ENCODE measurements around the gene TPSG1. TPM values are rescaled to one million over a fixed set of nuclear protein-coding genes. Genes with fewer than 3 reads are reported as not detected.
"Not testable (repeated sequence)": the region's sequence is repeated elsewhere in the genome, so short reads cannot be mapped to it uniquely, and the experiment has no call there.

TPSG1 gene
- total and polyA plus RNA-seq, 2 experiments from 2014 or later: not detected

GRCh38 chr16:1253701-1254364 lies 28.8 kb upstream of the TPSG1 start:
- not testable (repeated sequence) for H3K4me2 ChIP-seq (ENCODE audit: unreplicated experiment)
- WGBS, 2 experiments (ENCODE audit: low coverage in 1 of 2, low lambda C conversion rate in 2 of 2, missing lambda C conversion rate in 2 of 2): no CpG with 5 or more reads among the region's 47 CpGs

GRCh38 chr16:1249031-1249755 lies 24.1 kb upstream of the TPSG1 start:
- H3K4me2 ChIP-seq (ENCODE audit: unreplicated experiment); H3K27me3 ChIP-seq (replicated peaks; ENCODE audit: insufficient read depth); H2AFZ ChIP-seq; H3K9ac ChIP-seq; H3K4me3 ChIP-seq; H3F3A ChIP-seq (ENCODE audit: insufficient read depth); H3K36me3 ChIP-seq (ENCODE audit: low read depth); DNase-seq; H3K79me2 ChIP-seq (ENCODE audit: insufficient read depth); H3K27ac ChIP-seq; H4K20me1 ChIP-seq (ENCODE audit: insufficient read depth); H3K9me2 ChIP-seq (ENCODE audit: insufficient read depth); H3K9me3 ChIP-seq (ENCODE audit: low read depth); H3K4me1 ChIP-seq (ENCODE audit: insufficient read depth); in situ Hi-C loops (cut with MboI): not testable (repeated sequence)
- WGBS, 2 experiments (ENCODE audit: low coverage in 1 of 2, low lambda C conversion rate in 2 of 2, missing lambda C conversion rate in 2 of 2): 36 to 50% methylated on average over 3 to 5 of the region's 43 CpGs

More at GRCh38 chr16:1253701-1254364, 28.8 kb upstream of the TPSG1 start:
- H3K9ac ChIP-seq; H3K4me3 ChIP-seq; H3K9me2 ChIP-seq (ENCODE audit: insufficient read depth); H3K79me2 ChIP-seq (ENCODE audit: insufficient read depth); H3K27me3 ChIP-seq (replicated peaks; ENCODE audit: insufficient read depth); H3K27ac ChIP-seq; H3K4me1 ChIP-seq (ENCODE audit: insufficient read depth); H3F3A ChIP-seq (ENCODE audit: insufficient read depth); H3K36me3 ChIP-seq (ENCODE audit: low read depth); in situ Hi-C loops (cut with MboI); H3K9me3 ChIP-seq (ENCODE audit: low read depth); H4K20me1 ChIP-seq (ENCODE audit: insufficient read depth); H2AFZ ChIP-seq; DNase-seq: not testable (repeated sequence)

GRCh38 chr16:1247903-1248537 lies 23.0 kb upstream of the TPSG1 start:
- H3K4me1 ChIP-seq (ENCODE audit: insufficient read depth); H3K4me2 ChIP-seq (ENCODE audit: unreplicated experiment); H4K20me1 ChIP-seq (ENCODE audit: insufficient read depth); H2AFZ ChIP-seq; H3K4me3 ChIP-seq; H3K36me3 ChIP-seq (ENCODE audit: low read depth); H3K27ac ChIP-seq; DNase-seq; H3K79me2 ChIP-seq (ENCODE audit: insufficient read depth); in situ Hi-C loops (cut with MboI); H3K9me3 ChIP-seq (ENCODE audit: low read depth); H3K9ac ChIP-seq; H3K9me2 ChIP-seq (ENCODE audit: insufficient read depth); H3K27me3 ChIP-seq (replicated peaks; ENCODE audit: insufficient read depth); H3F3A ChIP-seq (ENCODE audit: insufficient read depth): not testable (repeated sequence)
- 63 to 64% methylated on average over 10 to 12 of the region's 14 CpGs for WGBS, 2 experiments (ENCODE audit: low coverage in 1 of 2, low lambda C conversion rate in 2 of 2, missing lambda C conversion rate in 2 of 2)

GRCh38 chr16:1245452-1246020 lies 20.5 kb upstream of the TPSG1 start:
- peaks cover 10% of the 10 kb centered on the region; the same call in 1 of the 2 replicates for H3K27me3 ChIP-seq (replicated peaks; ENCODE audit: insufficient read depth)
- H3K4me2 ChIP-seq (ENCODE audit: unreplicated experiment): no peak overlapping the region
- no peak for TF ChIP-seq EZH2phosphoT487 (IDR thresholded peaks at IDR 0.05; ENCODE audit: insufficient read depth, low read depth)
- no peak for TF ChIP-seq EZH2 (IDR thresholded peaks at IDR 0.05; ENCODE audit: insufficient read depth, poor library complexity, severe bottlenecking)
- WGBS, 2 experiments (ENCODE audit: low coverage in 1 of 2, low lambda C conversion rate in 2 of 2, missing lambda C conversion rate in 2 of 2): 43 to 45% methylated on average over 22 of the region's 22 CpGs
- in situ Hi-C loops (cut with MboI): no loop called here
- no peaks in the 10 kb centered on the region for H4K20me1 ChIP-seq (ENCODE audit: insufficient read depth)
- H3F3A ChIP-seq (ENCODE audit: insufficient read depth): no peaks in the 10 kb centered on the region
- no peak overlapping the region for H3K4me3 ChIP-seq
- H3K27ac ChIP-seq: no peak overlapping the region
- no peak for DNase-seq
- no peaks in the 10 kb centered on the region for H3K9me2 ChIP-seq (ENCODE audit: insufficient read depth)
- H3K9me3 ChIP-seq (ENCODE audit: low read depth): no peaks in the 10 kb centered on the region
- H3K4me1 ChIP-seq (ENCODE audit: insufficient read depth): no peaks in the 10 kb centered on the region
- no peak overlapping the region for H3K9ac ChIP-seq
- H2AFZ ChIP-seq: no peak overlapping the region
- no peaks in the 10 kb centered on the region for H3K36me3 ChIP-seq (ENCODE audit: low read depth)
- H3K79me2 ChIP-seq (ENCODE audit: insufficient read depth): no peaks in the 10 kb centered on the region

Data from GM23248 (cell line).